Measurements from ENCODE around the gene CBFB.
"Not testable (repeated sequence)": the region's sequence is repeated elsewhere in the genome, so short reads cannot be mapped to it uniquely, and the experiment has no call there.

CBFB gene

DNA sequence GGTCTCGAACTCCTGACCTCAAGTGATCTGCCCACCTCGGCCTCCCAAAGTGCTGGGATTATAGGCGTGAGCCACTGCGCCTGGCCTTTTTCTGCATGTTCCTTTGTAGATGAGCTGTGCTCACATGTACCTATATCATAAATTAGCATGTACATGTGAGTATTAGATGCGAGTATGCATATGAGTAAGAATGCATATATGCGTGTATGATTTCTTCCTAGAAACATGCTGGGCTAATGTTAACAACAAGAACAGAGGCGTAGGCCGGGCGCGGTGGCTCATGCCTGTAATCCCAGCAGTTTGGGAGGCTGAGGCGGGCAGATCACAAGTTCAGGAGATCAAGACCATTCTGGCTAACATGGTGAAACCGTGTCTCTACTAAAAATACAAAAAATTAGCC, 35.4 kb upstream of the CBFB start:
- POLR2A ChIA-PET; H3K36me3 ChIP-seq (ENCODE audit: control insufficient read depth in 4 of 4, insufficient read depth in 4 of 4, low read length in 3 of 4); H3K27me3 ChIP-seq (replicated peaks in 2 of 5; ENCODE audit: control insufficient read depth in 4 of 5, insufficient read depth in 5 of 5, low read length in 4 of 5); H3K27ac ChIP-seq (ENCODE audit: insufficient read depth in 1 of 2, low read depth in 1 of 2, low read length in 2 of 2, poor library complexity in 1 of 2, severe bottlenecking in 2 of 2); DNase-seq; H3K4me3 ChIP-seq (ENCODE audit: control insufficient read depth in 1 of 7, extremely low read depth in 1 of 7, insufficient read depth in 4 of 7, low read depth in 2 of 7, low read length in 6 of 7); H3K4me1 ChIP-seq (ENCODE audit: control extremely low read depth in 1 of 4, control insufficient read depth in 4 of 4, insufficient read depth in 4 of 4, low read length in 3 of 4); H3K9me3 ChIP-seq (ENCODE audit: control extremely low read depth in 1 of 5, control insufficient read depth in 4 of 5, insufficient read depth in 2 of 5, low read depth in 1 of 5, low read length in 4 of 5): not testable (repeated sequence)
- CTCF ChIA-PET = interaction anchor here (0.6 to 1.6 kb wide), 4 partner anchors 108 to 204 kb away, joined by 3 to 5 read pairs (median 4); no protein-coding TSS in a partner anchor
- WGBS (ENCODE audit: insufficient coverage) = 100% methylated on average over 8 of the region's 12 CpGs

DNA sequence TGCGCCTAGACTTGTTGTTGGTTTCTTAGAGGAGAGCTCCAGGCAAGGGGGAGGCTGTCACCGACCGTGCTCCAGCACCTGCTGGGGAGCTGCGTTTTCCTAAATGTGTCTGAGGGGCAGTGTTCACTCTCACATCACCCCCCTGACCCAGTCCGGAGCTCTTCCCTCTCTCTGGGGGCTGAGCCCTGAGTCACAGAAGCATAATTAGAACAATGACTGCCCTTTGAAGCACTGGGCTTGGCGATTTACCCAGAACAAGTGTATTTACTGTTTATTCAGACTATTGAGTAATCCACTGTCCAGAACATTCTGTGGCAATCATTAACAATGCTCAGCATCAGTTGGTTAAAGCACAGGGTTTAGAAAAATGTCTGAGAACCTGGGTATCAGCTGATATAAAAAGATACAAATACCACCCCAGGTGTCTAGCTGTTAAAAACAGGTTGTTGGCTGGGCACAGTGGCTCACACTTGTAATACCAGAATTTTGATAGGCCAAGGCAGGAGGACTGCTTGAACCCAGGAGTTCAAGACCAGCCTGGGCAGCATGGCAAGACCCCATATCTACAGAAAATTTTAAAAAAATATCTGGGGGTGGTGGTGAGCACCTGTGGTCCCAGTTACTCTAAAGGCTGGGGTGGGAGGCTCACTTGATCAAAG, 32.5 kb upstream of the CBFB start:
- CTCF ChIA-PET = interaction anchor here (0.6 to 0.7 kb wide), 2 partner anchors 105 to 136 kb away, joined by 3 read pairs; no protein-coding TSS in a partner anchor
- DNase-seq = no peak

DNA sequence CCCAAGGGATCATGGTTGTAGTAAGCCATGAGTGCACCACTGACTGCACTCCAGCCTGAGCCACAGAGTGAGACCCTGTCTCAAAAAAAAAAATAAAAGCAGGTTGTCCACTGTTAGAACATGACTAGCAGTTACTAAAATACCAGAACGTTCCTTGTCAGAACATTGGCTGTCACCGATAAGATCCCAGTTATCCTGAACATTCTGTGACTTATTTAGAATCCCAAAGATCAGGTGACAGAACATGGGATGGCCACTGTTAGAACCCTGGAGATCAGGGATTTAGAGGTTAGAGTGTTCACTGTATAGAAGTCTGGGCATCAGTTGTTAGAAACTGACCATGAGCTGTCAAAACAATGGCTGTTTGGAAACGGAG, 32.0 kb upstream of the CBFB start:
- peaks cover 0 to 8% (median 3%) of the 10 kb centered on the region in 5 experiments for H3K27me3 ChIP-seq (replicated peaks in 2 of 5; ENCODE audit: control insufficient read depth in 4 of 5, insufficient read depth in 5 of 5, low read length in 4 of 5)
- H3K27ac ChIP-seq (ENCODE audit: insufficient read depth in 1 of 2, low read depth in 1 of 2, low read length in 2 of 2, poor library complexity in 1 of 2, severe bottlenecking in 2 of 2) = no peak overlapping the region
- H3K4me1 ChIP-seq (ENCODE audit: control extremely low read depth in 1 of 4, control insufficient read depth in 4 of 4, insufficient read depth in 4 of 4, low read length in 3 of 4) = peaks cover 2 to 14% (median 12%) of the 10 kb centered on the region in 4 experiments
- WGBS (ENCODE audit: insufficient coverage) = 86% methylated on average over 3 of the region's 3 CpGs
- no peak overlapping the region for H3K4me3 ChIP-seq (ENCODE audit: control insufficient read depth in 1 of 7, extremely low read depth in 1 of 7, insufficient read depth in 4 of 7, low read depth in 2 of 7, low read length in 6 of 7)
- no peak for DNase-seq
- CTCF ChIA-PET = no interaction called here
- H3K36me3 ChIP-seq (ENCODE audit: control insufficient read depth in 4 of 4, insufficient read depth in 4 of 4, low read length in 3 of 4) = no peaks in the 10 kb centered on the region
- POLR2A ChIA-PET = no interaction called here
- no peaks in the 10 kb centered on the region for H3K9me3 ChIP-seq (ENCODE audit: control extremely low read depth in 1 of 5, control insufficient read depth in 4 of 5, insufficient read depth in 2 of 5, low read depth in 1 of 5, low read length in 4 of 5)

More for the DNA sequence above, 32.5 kb upstream of the CBFB start:
- Histone ChIP-seq H3K27ac (ENCODE audit: insufficient read depth in 1 of 2, low read depth in 1 of 2, low read length in 2 of 2, poor library complexity in 1 of 2, severe bottlenecking in 2 of 2) (no peak overlapping the region), H3K4me1 (ENCODE audit: control extremely low read depth in 1 of 4, control insufficient read depth in 4 of 4, insufficient read depth in 4 of 4, low read length in 3 of 4) (peaks cover 2 to 11% (median 11%) of the 10 kb centered on the region in 4 experiments), H3K27me3 (replicated peaks in 2 of 5; ENCODE audit: control insufficient read depth in 4 of 5, insufficient read depth in 5 of 5, low read length in 4 of 5) (peaks cover 0 to 4% (median 3%) of the 10 kb centered on the region in 5 experiments), H3K36me3 (ENCODE audit: control insufficient read depth in 4 of 4, insufficient read depth in 4 of 4, low read length in 3 of 4) (no peaks in the 10 kb centered on the region), H3K4me3 (ENCODE audit: control insufficient read depth in 1 of 7, extremely low read depth in 1 of 7, insufficient read depth in 4 of 7, low read depth in 2 of 7, low read length in 6 of 7) (no peak overlapping the region), H3K9me3 (ENCODE audit: control extremely low read depth in 1 of 5, control insufficient read depth in 4 of 5, insufficient read depth in 2 of 5, low read depth in 1 of 5, low read length in 4 of 5) (no peaks in the 10 kb centered on the region)
- POLR2A ChIA-PET = no interaction called here
- WGBS (ENCODE audit: insufficient coverage) = 97% methylated on average over 5 of the region's 6 CpGs

DNA sequence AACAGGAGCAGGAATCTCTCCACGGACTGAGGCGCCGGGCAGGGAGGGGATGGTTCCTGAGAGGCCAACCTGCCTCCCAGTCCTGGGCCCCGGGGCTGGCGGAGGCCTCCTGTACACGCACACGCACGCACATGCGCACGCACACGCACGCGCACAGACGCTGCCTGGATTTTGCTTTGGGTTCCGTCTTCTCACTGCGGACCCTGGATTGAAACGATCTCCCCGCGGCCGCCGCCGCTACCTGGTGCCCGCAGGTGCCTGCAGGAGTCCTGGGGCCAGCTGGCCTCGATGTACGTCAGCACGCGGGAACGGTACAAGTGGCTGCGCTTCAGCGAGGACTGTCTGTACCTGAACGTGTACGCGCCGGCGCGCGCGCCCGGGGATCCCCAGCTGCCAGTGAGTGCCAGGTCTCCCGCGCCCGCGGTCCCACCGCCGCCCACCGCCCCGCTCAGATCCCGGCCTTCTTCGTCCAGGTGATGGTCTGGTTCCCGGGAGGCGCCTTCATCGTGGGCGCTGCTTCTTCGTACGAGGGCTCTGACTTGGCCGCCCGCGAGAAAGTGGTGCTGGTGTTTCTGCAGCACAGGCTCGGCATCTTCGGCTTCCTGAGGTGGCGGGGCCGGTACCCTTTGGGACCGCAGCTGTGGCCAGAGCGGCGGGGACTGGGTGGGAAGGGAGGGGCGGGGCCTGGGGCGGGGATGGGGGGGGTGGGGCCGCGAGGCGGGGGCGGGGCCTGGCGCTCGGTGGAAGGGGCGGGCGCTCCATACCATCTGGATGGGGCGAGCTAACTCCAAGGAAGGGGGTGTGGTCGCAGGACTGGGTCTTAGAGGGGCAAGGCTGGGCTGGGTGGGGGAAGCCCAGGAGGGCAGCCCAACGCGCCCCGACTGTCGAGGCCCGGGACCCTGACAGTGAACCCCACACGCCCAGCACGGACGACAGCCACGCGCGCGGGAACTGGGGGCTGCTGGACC, 28.3 kb upstream of the CBFB start:
- peak; percentile 46 to 67 (median 59) for DNase-seq
- peak overlapping the region; percentile 27 to 74 (median 52) for H3K4me3 ChIP-seq (ENCODE audit: control insufficient read depth in 1 of 7, extremely low read depth in 1 of 7, insufficient read depth in 4 of 7, low read depth in 2 of 7, low read length in 6 of 7)
- 7% methylated on average over 66 of the region's 89 CpGs for WGBS (ENCODE audit: insufficient coverage)
- ChIA-PET CTCF (no interaction called here), POLR2A (interaction anchor here (0.6 to 0.7 kb wide), 2 partner anchors 13 kb away, joined by 3 read pairs; no protein-coding TSS in a partner anchor)
- H3K9me3 ChIP-seq (ENCODE audit: control extremely low read depth in 1 of 5, control insufficient read depth in 4 of 5, insufficient read depth in 2 of 5, low read depth in 1 of 5, low read length in 4 of 5) = no peaks in the 10 kb centered on the region
- no peaks in the 10 kb centered on the region for H3K36me3 ChIP-seq (ENCODE audit: control insufficient read depth in 4 of 4, insufficient read depth in 4 of 4, low read length in 3 of 4)
- peaks cover 2 to 14% (median 12%) of the 10 kb centered on the region in 4 experiments for H3K4me1 ChIP-seq (ENCODE audit: control extremely low read depth in 1 of 4, control insufficient read depth in 4 of 4, insufficient read depth in 4 of 4, low read length in 3 of 4)
- H3K27ac ChIP-seq (ENCODE audit: insufficient read depth in 1 of 2, low read depth in 1 of 2, low read length in 2 of 2, poor library complexity in 1 of 2, severe bottlenecking in 2 of 2) = no peak overlapping the region
- peaks cover 0 to 10% (median 4%) of the 10 kb centered on the region in 5 experiments for H3K27me3 ChIP-seq (replicated peaks in 2 of 5; ENCODE audit: control insufficient read depth in 4 of 5, insufficient read depth in 5 of 5, low read length in 4 of 5)

DNA sequence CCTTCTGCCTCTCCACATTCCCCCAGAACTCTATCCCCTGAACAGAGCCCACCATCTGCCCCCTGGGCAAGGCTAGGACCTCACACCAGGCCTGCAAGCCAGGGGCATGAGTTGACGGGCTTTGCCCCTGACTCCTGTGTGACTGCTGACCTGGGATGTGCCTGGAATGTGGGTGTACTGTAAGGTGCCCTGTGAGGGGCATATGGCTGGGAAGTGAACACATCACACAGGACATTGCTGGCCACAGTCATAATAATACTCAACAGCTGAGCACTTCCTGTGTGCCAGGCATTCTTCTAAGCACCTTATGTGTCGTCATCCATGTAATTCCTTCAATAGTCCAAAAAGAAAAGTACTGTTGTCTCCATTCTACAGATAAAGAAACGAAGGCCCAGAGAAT, 27.2 kb upstream of the CBFB start:
- CTCF ChIA-PET = interaction anchor here (1.1 to 1.3 kb wide), 2 partner anchors 24 to 99 kb away, joined by 3 to 4 read pairs; no protein-coding TSS in a partner anchor
- POLR2A ChIA-PET = no interaction called here
- Histone ChIP-seq H3K4me1 (ENCODE audit: control extremely low read depth in 1 of 4, control insufficient read depth in 4 of 4, insufficient read depth in 4 of 4, low read length in 3 of 4) (peaks cover 2 to 14% (median 12%) of the 10 kb centered on the region in 4 experiments), H3K36me3 (ENCODE audit: control insufficient read depth in 4 of 4, insufficient read depth in 4 of 4, low read length in 3 of 4) (no peaks in the 10 kb centered on the region), H3K4me3 (ENCODE audit: control insufficient read depth in 1 of 7, extremely low read depth in 1 of 7, insufficient read depth in 4 of 7, low read depth in 2 of 7, low read length in 6 of 7) (no peak overlapping the region), H3K27ac (ENCODE audit: insufficient read depth in 1 of 2, low read depth in 1 of 2, low read length in 2 of 2, poor library complexity in 1 of 2, severe bottlenecking in 2 of 2) (no peak overlapping the region), H3K9me3 (ENCODE audit: control extremely low read depth in 1 of 5, control insufficient read depth in 4 of 5, insufficient read depth in 2 of 5, low read depth in 1 of 5, low read length in 4 of 5) (no peaks in the 10 kb centered on the region), H3K27me3 (replicated peaks in 2 of 5; ENCODE audit: control insufficient read depth in 4 of 5, insufficient read depth in 5 of 5, low read length in 4 of 5) (peaks cover 0 to 12% (median 4%) of the 10 kb centered on the region in 5 experiments)
- DNase-seq = no peak
- WGBS (ENCODE audit: insufficient coverage) = 100% methylated on average over 2 of the region's 3 CpGs

DNA sequence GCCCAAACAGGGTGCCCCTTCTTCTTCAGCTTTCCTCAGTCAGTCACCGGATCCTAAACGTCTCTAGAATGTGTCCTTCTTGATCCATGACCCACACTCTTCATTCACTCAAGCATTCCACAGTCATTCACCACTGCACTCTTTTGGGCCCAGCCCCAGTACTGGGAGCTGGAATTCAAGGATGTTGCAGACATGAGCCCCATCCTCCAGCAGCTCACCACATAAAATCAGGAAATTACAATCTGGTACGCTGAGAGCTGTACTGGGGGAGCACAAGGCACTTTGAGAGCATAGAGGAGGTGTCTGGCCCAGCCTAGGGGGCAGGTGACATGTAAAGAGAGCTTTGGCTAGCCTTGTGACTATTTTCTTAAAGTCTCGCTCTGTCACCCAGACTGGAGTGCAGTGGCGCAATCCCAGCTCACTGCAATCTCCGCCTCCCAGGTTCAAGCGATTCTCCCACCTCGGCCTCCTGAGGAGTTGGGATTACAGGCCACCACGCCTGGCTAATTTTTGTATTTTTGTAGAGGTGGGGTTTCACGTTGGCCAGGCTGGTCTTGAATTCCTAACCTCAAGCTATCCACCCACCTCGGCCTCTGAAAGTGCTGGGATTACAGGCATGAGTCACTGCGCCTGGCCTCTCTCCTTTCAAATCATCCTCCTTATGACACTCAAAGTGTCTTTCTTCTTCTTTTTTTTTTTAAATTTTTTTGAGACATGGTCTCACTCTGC, 21.9 kb upstream of the CBFB start:
- DNase-seq = no peak
- WGBS (ENCODE audit: insufficient coverage) = 94% methylated on average over 7 of the region's 12 CpGs
- H3K4me1 ChIP-seq (ENCODE audit: control extremely low read depth in 1 of 4, control insufficient read depth in 4 of 4, insufficient read depth in 4 of 4, low read length in 3 of 4) = no peaks in the 10 kb centered on the region
- CTCF ChIA-PET = interaction anchor here (0.8 to 1.7 kb wide), 7 partner anchors 10 to 88 kb away, joined by 3 to 6 read pairs (median 4); no protein-coding TSS in a partner anchor
- no peak overlapping the region for H3K27ac ChIP-seq (ENCODE audit: insufficient read depth in 1 of 2, low read depth in 1 of 2, low read length in 2 of 2, poor library complexity in 1 of 2, severe bottlenecking in 2 of 2)
- peaks cover 0 to 4% (median 0%) of the 10 kb centered on the region in 5 experiments for H3K27me3 ChIP-seq (replicated peaks in 2 of 5; ENCODE audit: control insufficient read depth in 4 of 5, insufficient read depth in 5 of 5, low read length in 4 of 5)
- no peak overlapping the region for H3K4me3 ChIP-seq (ENCODE audit: control insufficient read depth in 1 of 7, extremely low read depth in 1 of 7, insufficient read depth in 4 of 7, low read depth in 2 of 7, low read length in 6 of 7)
- H3K9me3 ChIP-seq (ENCODE audit: control extremely low read depth in 1 of 5, control insufficient read depth in 4 of 5, insufficient read depth in 2 of 5, low read depth in 1 of 5, low read length in 4 of 5) = no peaks in the 10 kb centered on the region
- POLR2A ChIA-PET = no interaction called here
- no peaks in the 10 kb centered on the region for H3K36me3 ChIP-seq (ENCODE audit: control insufficient read depth in 4 of 4, insufficient read depth in 4 of 4, low read length in 3 of 4)

Measured in common myeloid progenitor, CD34-positive (primary cell).